Diencephalon (tissue), 1 donor: ENCODE results near the gene CEACAM20. TPM values are rescaled to one million over a fixed set of nuclear protein-coding genes. Genes with fewer than 3 reads are reported as not detected.

Source experiments
- small RNA-seq: library from RNA; depleted of rRNA; stranded (forward); fragments of <200 nt; gene quantifications from one replicate; pipeline ENCODE3, GENCODE V24; 2014
- total RNA-seq: library from RNA; depleted of rRNA; stranded (reverse); fragments of >200 nt; gene quantifications from one replicate; pipeline ENCODE4 v1.2.3, GENCODE V29; 2014

CEACAM20 gene
- not detected for total RNA-seq

DNA sequence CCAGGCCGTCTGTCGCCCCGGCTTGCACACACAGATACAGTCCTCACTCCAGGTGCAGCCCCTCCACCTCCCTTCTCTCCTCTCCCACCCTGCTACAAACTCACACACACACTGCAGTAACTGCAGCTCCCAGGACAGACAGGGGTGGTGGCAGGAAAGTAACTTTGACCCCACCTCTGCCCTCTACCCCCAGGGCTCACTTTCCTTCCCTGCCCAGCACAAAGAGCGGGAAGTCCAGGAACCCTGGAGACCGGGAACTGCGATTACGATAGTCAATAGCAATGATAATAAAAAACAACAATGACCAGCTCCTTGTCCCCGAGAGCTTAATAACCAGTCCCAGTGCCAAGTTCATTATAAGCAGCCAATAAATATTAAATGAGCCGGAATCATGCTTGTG, at the start of gene CEACAM20:
Gene CEACAM20 (minus strand): TSS at position 140 of the 400 bp plus-strand sequence. CDS start 166 bp downstream, outside the sequence.

GRCh38 chr19:44499962-44500949, 29.2 kb downstream of the CEACAM20 start, which contains the start of gene ZNF180:
Gene ZNF180 (minus strand): TSS chr19:44500522. CDS start chr19:44497334, 3,188 bp downstream.

Small RNAs within 50 kb of the gene (small RNA-seq; reads per million reads assigned to genes)
- gene AC243964.1: not detected

Other genes starting within 250 kb of the CEACAM20 start
- 14.3 TPM for gene ZNF235, start 224.7 kb downstream of the CEACAM20 start, total RNA-seq
- gene ZNF112, start 173.0 kb downstream of the CEACAM20 start, total RNA-seq: 21.2 TPM
- 18.9 TPM for gene ZNF285, start 128.1 kb downstream of the CEACAM20 start, total RNA-seq
- 25.8 TPM for gene ZNF229, start 81.2 kb downstream of the CEACAM20 start, total RNA-seq
- 16.4 TPM for gene ZNF180, start 29.2 kb downstream of the CEACAM20 start, total RNA-seq
- not detected for gene IGSF23, start 83.9 kb upstream of the CEACAM20 start, total RNA-seq
- 33.7 TPM for gene PVR, start 114.2 kb upstream of the CEACAM20 start, total RNA-seq
- 1.6 TPM for gene CEACAM19, start 141.8 kb upstream of the CEACAM20 start, total RNA-seq
- gene CEACAM16, start 169.5 kb upstream of the CEACAM20 start, total RNA-seq: not detected
- gene BCL3, start 219.0 kb upstream of the CEACAM20 start, total RNA-seq: not detected
- 0.23 TPM for gene CBLC, start 248.2 kb upstream of the CEACAM20 start, total RNA-seq